Retina (tissue), 1 donor: ENCODE results near the gene SVIL.
"Not testable (repeated sequence)": the region's sequence is repeated elsewhere in the genome, so short reads cannot be mapped to it uniquely, and the experiment has no call there.

Experiments used
- DNase-seq: peaks from one replicate; pipeline ENCODE4 v3.0.0-alpha.2; 2016

The SVIL gene

DNA sequence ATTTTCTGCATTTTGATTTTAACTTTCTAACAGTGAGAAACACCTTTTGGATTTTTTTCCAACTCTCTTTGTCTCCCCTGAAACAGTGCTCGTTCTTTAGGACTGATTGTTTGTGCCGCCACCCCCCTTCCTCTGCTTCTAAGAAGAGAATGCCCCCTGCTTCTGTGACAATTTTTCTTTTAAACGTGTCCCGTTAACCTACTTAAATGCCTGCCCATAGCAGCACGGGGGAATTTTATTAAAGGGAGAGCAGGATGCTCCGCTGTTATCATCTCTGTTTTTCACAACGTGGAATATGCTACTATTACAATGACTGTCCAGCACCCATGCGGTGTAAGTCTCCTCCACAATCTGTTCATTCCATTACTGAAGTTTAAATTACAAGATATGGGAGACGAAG lies 67.8 kb downstream of the SVIL start:
- DNase-seq, result no peak

DNA sequence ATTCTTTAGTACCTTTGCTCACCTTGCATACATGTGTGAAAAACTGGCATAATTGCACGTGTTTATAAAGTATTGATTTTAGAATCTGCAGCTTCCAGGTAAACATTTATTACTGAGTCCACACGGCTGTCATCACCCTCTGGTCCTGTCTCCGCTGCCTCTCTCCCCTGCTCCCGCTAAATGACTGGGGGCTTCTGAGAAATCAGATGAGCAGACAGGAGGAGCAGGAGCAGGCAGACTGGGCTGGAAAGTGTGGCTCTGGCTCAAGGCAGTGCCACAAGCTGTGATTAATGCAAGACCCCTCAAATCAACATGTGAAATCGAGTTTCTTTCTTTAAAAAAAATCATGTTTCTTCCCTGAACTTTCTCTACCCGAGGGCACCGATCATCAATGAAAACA lies 68.6 kb downstream of the SVIL start:
- not testable (repeated sequence) for DNase-seq

DNA sequence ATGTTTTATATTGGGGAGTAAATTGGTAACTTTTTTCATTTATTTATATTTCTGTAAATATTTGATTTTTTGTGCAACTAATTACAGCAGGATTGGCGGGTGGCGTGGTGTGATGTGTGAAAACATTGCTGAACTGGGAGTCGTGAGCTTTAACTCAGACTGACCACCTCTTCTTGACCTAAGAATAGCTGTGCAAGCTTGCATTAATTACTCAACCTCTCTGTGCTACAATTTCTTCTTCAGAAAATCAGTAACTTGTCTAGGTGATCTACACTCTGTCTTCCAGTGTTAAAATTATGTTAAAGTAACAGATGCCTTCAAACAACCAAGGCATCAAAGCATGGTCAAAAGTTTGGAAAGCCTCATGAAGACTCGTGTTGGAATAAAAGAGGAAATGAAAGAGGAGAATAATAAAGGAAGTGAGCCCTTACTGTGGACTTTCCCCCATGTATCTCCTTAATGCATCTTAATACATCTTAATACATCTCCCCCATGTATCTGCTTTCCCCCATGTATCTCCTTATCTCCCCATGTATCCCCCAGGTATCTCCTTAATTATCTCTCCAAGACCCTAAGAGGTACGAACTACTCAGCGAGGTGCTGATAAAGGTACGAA lies 71.2 kb downstream of the SVIL start:
- no peak for DNase-seq

DNA sequence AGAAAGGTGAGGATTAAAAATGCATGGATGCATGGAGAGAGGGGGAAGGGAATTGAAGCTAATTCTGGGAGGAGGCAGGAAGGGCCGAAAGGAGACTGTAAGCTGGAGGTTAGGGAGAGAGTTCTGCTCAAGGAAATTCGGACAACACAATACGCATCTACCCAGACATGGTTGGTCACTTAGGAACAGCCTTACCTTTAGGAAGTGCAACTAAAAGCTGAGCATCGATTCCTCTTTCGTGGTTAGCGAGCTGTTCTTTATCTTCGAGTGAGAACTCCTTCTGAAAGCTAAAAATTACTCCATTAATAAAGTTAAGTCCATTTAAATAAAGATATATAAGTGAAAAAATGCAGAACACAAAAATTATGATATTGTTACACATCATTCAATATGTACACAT lies 71.8 kb downstream of the SVIL start:
- DNase-seq, result not testable (repeated sequence)

DNA sequence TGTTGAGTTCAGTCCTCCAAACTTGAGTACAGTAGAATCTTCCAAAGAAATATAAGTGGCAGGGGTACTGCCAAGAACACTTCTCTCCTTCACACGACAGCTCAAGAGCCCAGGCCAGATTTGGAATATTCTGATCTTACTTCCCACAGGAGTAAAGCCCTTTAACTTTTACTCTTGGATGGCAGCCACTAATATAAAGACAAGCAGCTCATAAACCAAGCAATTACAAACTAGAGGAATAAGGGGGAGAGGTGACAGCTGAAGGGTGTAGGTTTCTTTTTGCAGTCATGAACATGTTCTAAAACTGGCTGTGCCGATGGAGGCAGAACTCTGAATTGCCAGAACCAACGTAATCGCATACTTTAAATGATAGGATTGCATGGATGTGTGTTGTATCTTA lies 74.8 kb downstream of the SVIL start:
- no peak for DNase-seq

DNA sequence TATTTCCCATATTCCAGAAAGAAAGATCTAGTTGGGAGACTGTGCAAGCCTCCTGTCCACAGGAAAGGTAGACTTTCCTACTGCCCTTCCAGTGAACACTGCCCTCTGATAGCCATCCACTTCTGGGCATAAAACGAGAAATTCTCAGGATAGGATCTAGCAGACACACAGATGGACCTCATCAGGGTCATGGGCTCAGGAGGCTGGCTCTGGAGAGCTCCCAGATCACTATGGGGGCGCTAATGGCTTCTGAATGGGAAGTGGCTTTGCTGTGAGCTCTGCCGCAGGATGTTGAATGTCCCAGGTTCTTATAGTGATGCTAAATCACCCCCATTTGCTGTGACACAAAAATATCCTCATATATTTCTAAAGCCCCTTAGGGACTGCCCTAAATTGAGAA lies 77.1 kb downstream of the SVIL start:
- no peak for DNase-seq

DNA sequence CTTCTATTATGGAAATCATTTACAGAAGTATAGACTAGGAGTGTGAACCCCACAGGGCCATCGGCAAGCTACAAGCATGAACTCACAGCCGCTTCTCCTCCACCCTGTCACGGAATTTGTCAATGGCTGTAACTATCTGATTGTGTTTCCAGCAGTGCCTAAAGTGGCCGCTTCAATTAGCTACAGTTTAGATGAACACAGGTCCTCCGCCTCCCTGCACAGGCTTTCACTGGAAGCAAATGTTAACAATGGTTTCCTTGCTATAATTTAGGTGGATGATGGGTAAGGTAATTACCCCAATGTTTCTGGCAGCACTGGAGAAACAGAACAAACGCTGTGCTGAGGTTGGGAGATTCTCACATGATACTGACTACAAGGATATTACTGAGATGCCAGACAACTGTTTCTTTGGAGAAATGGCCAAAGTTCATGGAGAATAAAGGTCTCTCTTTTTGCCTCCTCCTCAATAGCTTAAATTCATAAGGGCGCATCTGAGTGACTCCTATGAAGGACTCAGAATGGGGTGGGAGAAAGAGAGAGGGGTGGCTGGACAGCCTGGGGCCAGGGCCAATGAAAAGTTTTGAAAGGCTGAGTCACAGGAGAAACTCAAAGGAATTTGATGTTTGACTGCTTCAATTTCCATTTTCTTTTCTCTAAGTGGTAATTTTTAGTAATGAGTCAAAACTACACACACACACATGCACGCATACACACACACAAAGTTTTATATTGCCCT lies 78.9 kb downstream of the SVIL start:
- DNase-seq, result no peak

DNA sequence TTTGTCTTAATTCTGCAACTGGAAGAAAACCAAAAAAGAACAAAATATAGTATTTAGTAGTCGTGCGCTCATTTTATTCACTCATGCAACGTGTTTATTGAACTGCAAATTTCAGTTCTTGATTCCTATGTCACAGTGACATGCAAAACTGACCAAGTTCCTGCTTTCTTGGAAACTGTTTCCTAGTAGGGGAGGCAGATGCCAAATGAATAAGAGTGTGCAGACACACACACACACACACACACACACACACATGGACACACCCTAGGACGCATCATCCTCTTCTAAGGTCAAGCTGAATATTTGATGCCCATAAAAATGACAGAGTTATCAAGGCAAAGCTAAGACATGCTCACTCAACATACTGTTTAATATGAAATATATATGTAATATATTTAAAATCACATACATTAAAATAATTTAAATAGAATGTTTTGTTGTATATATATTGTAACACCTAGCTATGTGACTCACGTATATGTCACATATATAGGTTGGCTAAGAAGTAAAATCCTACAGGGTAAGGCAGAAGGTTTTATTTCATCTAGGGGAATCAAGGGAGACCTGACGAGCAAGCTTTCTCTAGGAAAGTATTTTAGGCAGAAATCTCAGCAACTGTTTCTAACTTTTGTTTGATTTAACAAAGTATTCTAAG lies 79.6 kb downstream of the SVIL start:
- no peak for DNase-seq

DNA sequence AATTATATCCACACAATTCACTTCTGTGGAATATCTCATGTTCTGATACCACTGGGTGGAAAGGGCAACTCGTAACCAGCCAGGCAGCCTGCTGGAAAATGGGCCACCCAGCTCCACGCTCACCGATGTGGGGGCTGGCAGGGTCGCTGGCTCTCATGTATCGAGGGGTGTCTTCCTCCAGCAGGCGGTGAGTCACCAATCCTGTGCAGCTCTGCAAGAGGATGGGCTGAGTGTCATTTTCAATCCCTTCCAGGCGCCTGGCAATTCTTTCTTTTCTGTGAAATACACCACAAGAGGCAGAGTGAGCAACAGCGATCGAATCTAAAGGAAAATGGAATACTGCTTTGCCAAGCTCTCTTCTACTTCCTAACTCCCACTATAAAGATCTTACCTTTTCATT lies 80.1 kb downstream of the SVIL start:
- DNase-seq, result no peak

DNA sequence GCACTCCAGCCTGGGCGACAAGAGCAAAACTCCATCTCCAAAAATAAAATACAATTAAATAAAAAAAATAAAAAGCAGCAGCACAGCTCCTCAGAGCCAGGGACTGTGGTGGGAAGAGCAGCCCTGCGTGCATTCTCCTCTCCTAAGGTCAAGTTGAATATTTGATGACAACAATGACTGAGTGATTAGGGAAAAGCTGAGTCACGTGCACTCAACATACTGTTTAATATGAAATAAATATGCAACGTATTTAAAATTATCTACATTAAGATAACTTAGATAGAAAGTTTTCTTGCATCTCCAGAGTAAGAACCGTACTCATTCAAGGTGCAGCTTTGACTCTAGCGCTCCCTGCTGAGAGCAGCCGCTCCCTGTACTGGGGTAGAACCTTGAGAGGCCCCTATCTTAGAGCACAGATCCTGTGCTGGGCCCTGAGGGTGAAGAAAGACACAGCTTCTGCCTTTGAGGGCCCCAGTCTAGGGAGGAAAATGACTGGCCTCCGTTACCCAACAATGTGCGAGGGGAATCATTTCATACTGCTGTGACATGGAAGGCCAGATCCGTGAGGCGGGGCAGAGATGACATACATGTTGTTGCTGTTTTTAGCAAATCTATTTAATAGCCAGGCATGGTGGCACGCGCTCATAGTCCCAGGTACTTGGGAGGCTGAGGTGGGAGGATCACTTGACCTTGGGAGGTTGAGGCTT lies 81.1 kb downstream of the SVIL start:
- no peak for DNase-seq

DNA sequence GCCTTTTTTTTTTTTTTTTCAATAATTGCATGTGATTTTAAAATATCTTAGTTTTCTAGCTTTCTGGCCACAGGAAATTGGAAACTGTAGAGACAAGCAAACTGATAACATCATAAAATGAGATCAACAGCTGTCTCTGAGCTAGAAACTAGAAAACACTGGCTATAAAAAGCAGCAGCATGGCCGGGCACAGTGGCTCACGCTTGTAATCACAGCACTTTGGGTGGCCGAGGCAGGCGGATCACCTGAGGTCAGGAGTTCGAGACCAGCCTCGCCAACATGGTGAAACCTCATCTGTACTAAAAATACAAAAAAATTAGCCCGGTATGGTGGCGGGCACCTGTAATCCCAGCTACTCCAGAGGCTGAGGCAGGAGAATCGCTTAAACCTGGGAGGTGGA lies 81.7 kb downstream of the SVIL start:
- DNase-seq, result not testable (repeated sequence)

DNA sequence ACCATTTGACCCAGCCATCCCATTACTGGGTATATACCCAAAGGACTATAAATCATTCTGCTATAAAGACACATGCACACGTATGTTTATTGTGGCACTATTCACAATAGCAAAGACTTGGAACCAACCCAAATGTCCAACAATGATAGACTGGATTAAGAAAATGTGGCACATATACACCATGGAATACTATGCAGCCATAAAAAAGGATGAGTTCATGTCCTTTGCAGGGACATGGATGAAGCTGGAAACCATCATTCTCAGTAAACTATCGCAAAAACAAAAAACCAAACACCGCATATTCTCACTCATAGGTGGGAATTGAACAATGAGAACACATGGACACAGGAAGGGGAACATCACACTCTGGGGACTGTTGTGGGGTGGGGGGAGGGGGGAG lies 85.3 kb downstream of the SVIL start:
- not testable (repeated sequence) for DNase-seq

DNA sequence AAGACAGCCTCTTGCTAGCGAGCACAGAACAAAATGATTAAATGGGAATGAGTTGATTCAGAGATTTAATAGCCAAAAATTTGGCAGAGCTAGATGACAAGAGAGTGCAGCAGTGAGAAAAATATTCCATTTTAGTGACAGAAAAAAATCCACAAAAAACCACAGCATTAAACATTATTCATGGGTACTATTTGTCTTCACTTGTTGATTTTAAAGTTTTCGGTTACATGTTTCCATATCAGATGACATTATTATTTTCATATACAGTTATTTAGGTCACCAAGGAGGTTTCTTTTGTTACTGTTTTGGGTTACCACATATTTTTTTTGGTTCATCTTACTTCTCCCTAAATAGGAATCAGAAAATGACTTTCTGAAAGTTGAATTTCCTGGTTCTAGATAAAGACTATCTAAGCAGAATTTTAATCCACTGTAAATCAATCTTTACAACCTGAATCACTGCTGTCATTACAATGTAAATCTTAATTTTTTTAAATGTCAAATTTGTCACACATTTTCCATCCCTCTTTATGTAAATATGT lies 87.9 kb downstream of the SVIL start:
- no peak for DNase-seq

DNA sequence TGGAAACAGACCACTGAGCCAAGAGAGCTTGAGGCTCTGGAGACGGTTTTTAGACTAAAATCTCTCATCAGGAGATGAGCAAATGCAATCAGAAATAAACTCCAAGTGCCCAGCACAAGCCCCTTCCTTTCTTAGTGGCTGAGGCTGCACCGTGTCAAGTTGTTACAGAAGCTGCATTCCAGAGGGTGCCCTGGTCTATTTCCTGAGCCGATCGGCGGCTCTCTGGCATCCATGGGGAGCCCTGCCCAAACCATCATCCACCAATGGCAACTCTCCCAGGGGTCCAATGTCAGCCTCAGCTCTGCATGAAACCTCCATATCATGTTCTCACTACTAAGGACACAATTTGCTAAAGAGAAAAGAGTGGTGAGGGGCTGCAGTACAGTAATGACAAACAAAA lies 89.6 kb downstream of the SVIL start:
- DNase-seq, result no peak

DNA sequence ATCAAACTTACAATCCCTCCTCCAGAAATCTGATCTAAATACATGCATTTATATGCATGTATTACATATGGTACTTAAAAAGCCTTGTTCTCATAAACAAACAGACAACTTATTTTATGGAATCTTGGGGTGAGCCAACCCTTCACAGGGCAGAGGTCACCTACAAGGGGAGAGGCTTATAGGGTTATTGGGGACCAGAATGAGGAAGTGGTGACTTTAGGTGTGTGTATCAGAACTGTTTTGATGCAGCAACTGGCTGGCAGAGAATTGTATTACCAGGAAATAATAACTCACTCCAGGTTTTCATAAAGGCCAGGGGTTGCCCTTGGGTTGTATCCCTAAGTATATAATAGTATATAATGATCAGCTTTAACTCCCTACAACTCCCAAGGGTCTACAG lies 91.1 kb downstream of the SVIL start:
- no peak for DNase-seq

DNA sequence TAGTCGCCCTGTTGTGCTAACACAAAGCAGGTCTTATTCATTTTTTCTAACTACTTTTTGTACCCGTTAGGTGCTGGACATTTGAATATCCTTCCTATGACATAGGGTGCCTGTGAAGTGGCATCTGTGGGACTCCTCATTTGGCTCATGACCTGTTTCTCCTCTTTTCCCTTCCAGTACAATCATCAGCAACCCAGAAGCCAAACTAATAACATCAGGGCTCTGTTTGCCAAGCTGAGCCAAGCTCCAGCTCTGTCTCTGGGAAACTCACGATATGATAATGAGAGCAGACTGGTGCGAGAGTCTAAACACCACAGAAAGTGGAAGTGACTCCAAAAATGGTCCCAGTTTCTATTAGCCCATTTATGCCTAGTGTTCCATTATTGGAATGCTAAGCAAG lies 92.0 kb downstream of the SVIL start:
- no peak for DNase-seq

DNA sequence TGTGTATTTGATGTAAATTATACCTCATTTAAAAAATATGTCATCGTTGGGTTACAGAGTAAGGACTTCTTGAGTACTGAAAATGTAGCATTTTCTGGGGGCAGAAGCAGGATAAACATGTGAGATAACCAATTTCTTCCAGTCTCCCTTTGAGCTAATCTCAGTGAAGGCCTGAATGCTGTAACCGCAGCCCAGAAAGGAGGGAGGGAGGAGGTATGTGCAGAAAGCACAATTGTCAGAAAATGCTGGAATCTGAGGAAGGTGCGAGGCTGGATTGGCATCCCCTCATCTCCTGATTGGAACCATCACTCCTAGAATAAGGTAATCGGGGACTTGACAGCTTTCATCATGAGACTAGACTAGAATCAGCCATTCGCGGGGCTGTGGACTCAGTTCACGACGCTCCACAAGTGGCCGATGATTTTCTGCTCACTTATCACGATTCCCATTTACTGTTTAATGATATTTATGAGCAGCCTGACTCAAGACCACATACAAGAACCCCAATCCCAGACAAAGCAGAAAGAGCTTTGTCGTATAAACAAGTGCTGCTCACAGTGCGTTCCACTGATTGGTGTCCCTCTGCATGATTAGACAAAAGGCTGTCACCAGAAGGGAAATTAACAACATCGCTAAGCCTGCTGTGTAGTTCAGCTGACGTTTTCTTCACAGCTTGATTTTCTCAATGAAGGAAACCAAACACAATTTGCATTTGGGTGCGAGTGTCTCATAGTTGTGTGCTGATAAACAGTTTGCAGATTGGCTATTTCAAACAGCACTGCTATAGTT lies 93.2 kb downstream of the SVIL start:
- DNase-seq, result peak; percentile 59

DNA sequence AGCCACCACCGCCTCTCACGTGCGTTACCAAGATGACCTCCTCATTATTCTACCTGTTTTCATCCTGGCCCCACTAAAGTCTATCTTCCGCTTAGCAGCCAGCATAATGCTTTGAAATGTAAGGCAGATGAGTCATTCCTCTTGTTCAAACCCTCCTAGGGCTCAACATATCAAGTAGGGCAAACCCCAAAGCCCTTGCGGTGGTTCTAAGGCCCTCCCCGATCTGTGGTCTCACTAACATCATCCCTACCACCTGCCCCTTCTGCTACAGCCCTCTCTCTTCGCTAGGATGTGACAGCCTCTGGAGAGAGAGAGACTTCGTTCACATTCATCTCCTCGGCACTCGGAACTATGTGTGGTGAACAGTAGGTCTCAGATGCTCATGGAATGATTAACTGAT lies 94.8 kb downstream of the SVIL start:
- no peak for DNase-seq

DNA sequence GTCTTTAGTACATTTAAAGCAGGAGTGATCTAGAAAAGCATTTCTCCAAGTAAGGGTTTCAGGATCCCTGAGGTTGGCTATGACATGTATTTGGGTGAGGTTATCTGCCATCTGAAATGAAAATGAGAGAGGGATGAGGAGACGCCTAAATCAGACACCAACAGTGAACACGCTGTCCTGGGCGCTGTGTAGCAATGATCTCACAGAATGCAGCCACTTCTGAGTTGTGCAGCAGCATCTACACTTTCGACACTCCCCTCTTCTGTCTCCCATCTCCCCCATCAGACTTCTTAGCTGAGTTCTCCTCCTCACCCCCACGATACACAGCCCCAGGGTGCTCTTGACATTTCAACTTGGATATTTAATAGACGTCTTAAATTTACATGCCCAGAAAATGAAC lies 95.4 kb downstream of the SVIL start:
- DNase-seq, result no peak

DNA sequence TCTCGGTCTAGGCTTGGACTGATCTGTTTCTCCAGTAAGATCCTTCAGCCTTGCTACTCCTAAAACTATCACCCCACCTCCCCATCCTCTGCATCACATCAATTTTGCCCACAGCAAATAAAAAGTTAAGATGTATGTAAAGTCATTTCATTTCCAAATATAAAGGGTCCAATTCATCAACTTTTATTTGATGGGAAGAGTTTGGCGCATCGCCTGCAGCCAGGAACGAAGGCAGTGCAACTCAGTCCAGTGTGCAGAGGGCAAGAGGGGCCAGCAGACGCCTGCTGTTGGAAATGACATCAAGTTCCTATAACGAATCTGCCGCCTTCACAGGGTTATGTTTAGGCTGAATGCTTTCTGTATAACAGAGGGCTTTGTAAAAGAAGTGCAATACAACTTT lies 97.0 kb downstream of the SVIL start:
- no peak for DNase-seq

DNA sequence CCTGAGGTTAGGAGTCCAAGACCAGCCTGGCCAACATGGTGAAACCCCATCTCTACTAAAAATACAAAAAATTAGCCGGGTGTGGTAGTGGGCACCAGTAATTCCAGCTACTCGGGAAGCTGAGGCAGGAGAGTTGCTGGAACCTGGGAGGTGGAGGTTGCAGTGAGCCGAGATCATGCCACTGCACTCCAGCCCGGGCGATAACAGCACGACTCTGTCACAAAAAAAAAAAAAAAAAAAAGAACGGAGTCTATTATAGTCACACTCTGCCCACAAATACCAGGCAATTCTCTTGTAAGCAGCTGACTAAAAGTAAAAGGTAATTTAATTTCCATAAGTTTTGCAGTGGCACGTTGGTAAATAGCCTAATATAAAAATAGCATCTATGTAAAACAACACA lies 98.1 kb downstream of the SVIL start:
- not testable (repeated sequence) for DNase-seq

DNA sequence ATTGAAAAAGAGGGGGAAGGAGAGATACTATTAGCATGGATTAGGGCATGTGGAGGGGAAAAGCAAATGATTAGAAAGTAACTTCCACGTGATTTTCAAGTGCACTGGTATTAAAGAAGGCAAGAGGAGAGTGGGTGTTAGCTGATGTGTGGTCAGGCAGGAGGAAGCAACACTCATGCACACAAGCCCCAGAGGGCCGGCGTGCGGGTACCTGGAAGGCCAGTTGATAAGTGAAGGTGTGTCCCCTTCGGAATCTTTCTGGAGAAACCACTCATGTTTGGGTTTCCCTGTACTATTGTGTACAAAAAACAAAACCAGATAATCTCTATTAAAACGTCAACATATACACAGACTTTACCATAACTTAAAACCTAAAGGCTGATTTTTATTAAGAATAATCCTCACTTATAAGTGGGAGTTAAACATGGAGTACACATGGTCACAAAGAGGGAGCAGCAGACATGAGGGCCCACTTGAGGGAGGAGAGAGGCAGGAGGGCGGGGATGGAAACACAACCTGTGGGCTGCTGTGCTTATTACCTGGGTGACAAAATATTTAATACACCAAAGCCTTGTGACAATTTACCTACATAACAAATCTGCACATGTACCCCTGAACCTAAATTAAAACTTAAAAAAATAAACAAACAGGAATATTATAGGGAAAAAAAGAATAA lies 98.9 kb downstream of the SVIL start:
- no peak for DNase-seq
